Hematopoietic multipotent progenitor cell treated with erythropoietin and hydrocortisone succinate and interleukin-3 and kit ligand, for 4 days (in vitro differentiated cells): Measurements from ENCODE around the gene ASPDH.
"Not testable (repeated sequence)": the region's sequence is repeated elsewhere in the genome, so short reads cannot be mapped to it uniquely, and the experiment has no call there.

Source experiments
- DNase-seq: peaks from one replicate; pipeline ENCODE4 v3.0.0-alpha.2; 2015

The ASPDH gene

DNA sequence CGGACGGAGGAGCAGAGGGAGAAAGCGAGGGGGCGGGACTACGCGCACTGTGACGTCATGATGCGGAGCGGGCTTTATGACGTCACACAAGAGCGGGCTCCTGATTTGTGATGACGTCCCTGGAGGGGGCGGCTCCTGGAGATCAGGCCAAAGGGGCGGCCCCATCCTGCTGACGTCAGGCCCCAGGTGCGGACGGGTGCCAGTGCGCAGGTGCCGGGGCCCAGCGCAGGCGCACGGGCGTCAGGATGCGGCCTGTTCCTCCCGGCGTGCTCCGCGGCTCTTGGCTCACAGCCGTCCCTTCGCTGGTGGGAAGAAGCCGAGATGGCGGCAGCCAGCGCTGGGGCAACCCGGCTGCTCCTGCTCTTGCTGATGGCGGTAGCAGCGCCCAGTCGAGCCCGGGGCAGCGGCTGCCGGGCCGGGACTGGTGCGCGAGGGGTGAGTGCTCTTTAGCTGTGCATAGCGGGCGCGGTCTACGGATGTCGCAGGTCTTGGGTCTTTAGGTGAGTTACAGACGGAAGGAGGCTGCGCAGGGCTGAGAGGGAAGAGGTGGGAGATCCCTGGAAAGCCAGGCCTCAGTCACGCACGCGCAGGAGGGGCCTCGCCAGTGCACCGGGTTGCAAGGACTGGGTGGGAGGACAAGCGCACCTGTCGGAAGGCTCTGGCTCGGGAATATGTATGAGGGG lies 37.3 kb downstream of the ASPDH start, which contains the start of the genes EMC10 and GARIN5A:
EMC10 (plus strand) TSS at position 284 of the 683 bp plus-strand sequence; CDS start at position 322, 38 bp downstream.
GARIN5A (minus strand) TSS at position 625 of the 683 bp plus-strand sequence; CDS start at position 165, 460 bp downstream.
- peak; percentile 95 for DNase-seq

- DNase-seq = no peak
These were observed 37.9 kb downstream of the ASPDH start for GRCh38 chr19:50475736-50476223.

- DNase-seq = no peak
These were observed 38.6 kb downstream of the ASPDH start for GRCh38 chr19:50475101-50475568.

DNA sequence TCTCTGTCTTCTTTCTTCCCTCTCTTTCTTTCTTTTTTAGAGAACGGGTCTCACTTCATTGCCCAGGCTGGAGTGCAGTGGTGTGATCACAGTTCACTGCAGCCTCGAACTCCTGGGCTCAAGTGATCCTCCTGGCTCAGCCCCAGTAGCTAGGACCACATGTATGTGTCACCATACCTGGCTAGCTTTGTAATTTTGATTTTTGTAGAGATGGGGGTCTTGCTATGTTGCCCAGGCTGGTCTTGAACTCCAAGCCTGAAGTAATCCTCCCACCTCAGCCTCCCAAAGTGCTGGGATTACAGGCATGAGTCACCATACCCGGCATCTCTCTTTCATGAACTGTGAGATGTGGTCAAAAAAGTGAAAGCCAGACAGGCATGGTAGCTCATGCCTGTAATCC lies 40.4 kb downstream of the ASPDH start:
- not testable (repeated sequence) for DNase-seq

DNA sequence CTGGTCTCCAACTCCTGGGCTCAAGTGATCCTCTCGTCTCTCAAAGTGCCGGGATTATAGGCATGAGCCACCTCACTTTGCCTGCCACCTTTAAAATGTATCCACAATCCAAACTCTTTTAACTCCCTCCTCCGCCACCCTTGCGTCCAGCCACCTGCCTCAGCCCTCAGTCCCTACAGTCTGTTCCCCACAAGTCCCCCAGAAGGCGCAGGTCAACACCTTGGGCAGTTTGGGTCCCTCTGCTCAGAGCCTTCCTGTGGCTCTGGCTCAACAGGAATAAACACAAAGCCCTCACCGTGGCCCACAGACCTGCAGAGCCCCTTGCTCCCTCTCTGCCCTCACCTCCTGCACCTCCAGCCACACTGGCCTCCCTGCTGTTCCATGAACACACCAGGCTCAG lies 44.9 kb downstream of the ASPDH start:
- DNase-seq = no peak

- DNase-seq = no peak
These were observed 46.1 kb downstream of the ASPDH start for GRCh38 chr19:50467566-50467965.

DNA sequence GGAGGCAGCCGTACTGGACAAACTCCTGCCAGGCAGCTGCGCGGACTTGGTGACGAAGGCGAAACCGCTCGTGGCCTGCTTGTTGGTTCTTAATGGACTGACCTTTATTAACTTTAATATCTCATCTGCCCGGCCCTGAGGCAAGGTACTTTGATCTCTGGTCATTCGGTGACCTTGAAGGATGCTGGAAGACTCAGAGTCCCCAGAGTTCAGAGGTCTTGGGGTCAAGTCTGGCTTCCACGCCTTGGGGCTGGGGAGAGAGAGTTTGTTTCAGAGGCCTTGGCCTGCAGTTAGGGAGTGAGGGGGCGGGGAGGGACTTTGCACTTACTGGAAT lies 47.0 kb downstream of the ASPDH start:
- no peak for DNase-seq

GRCh38 chr19:50465986-50466705 lies 47.6 kb downstream of the ASPDH start:
- peak; percentile 74 for DNase-seq

DNA sequence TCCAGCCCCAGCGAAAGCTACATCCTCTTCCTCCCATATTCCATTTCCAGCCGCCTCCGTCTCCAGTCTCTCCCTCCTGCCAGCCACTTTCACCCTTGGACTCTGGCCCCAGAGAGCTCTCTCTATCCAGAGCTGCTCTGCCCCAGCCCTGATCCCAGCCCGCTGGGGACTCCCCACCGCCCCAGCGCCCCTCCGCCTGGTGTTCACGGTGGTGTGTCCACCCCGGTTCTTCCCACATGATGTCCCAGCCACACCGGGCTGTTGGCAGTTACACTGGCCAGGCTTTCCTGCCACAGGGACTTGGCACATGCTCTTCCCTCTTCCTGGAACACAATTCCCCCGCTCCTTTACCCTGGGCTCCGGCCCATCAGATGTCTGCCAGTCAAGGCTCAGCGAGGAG lies 48.7 kb downstream of the ASPDH start:
- DNase-seq = no peak

DNA sequence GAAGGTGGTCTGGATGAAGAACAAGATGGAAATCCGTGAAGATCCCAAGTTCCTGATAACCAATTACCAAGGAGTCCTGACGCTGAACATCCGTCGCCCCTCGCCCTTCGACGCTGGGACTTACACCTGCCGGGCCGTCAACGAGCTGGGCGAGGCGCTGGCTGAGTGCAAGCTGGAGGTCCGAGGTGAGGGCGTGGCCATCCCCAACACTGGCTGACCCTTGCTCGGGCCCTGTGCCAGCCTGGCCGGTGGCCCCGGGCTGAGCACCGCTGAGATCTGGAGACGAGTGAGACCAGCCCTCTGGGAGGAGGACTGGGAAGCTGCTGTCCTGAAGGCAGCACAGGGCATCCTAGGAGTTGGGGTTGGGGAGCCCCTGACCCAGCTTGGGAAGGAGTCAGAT lies 49.4 kb downstream of the ASPDH start:
- no peak for DNase-seq

DNA sequence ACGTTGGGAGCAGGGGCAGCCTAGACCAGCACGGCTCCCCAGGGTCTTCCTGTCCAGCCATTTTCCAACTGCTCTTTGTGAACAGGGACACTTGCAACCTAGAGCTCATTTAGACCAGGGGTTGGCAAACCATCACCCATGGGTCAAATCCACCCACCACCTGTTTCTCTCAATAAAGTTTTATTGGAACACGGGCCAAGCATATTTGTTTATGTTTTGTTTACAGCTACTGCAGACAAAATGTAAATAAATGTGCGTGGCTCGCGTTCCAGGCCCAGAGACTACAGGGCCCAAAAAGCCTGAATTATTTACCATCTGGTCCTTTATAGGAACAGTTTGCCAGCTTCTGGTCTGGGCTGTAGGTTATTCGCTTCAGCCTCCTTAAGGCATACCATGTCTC lies 50.7 kb downstream of the ASPDH start:
- DNase-seq = no peak
